Neural crest cell (in vitro differentiated cells): ENCODE data around the gene CRIM1. TPM values are rescaled to one million over a fixed set of nuclear protein-coding genes. Genes with fewer than 3 reads are reported as not detected.
"Not testable (repeated sequence)": the region's sequence is repeated elsewhere in the genome, so short reads cannot be mapped to it uniquely, and the experiment has no call there.

Source experiments
- DNase-seq: peaks from one replicate; pipeline ENCODE4 v3.0.0; 2021; ENCODE audit warnings: low read depth, mixed read lengths, low spot score
- H3K27ac Mint-ChIP-seq: one replicate; pipeline ENCODE4 v1.8.0; 2021; ENCODE audit warnings: mild to moderate bottlenecking, mixed read lengths; ENCODE audit not compliant: unreplicated experiment
- H3K27me3 Mint-ChIP-seq: 2 replicates; pipeline ENCODE4 v1.8.0; 2021; ENCODE audit warnings: low read depth, mild to moderate bottlenecking, mixed read lengths
- H3K36me3 Mint-ChIP-seq: 2 replicates; pipeline ENCODE4 v1.8.0; 2021; ENCODE audit warnings: low read depth, mild to moderate bottlenecking, mixed read lengths
- H3K4me1 Mint-ChIP-seq: 2 replicates; pipeline ENCODE4 v1.8.0; 2021; ENCODE audit warnings: mixed read lengths
- H3K4me3 Mint-ChIP-seq: one replicate; pipeline ENCODE4 v1.8.0; 2021; ENCODE audit warnings: mild to moderate bottlenecking, mixed read lengths
- H3K9me3 Mint-ChIP-seq: 2 replicates; pipeline ENCODE4 v1.8.0; 2021; ENCODE audit warnings: mixed read lengths
- CTCF ChIP-seq: fragments of 200-600 bp; sonication (generic); conservative IDR thresholded peaks from 2 replicates; pipeline ENCODE4 v1.5.0; 2021; ENCODE audit warnings: antibody characterized with exemption, mild to moderate bottlenecking
- long read RNA-seq: library from polyadenylated mRNA; unstranded; transcript quantifications from one replicate; pipeline ENCODE4 v2.0.0, GENCODE V29; 2020
- total RNA-seq: library from RNA; stranded (reverse); gene quantifications from 2 replicates; pipeline ENCODE4 v1.2.1, GENCODE V29; 2021

CRIM1 gene
- 10.9 and 13.8 TPM in 2 replicates for total RNA-seq
- long read RNA-seq, partial matches to known transcripts, result 0 of 3 reads
- long read RNA-seq, other reads (novel, unspliced or antisense), result 3 of 3 reads

- no peaks in the 10 kb centered on the region for H3K36me3 Mint-ChIP-seq
- peaks cover 30% of the 10 kb centered on the region for H3K4me1 Mint-ChIP-seq
- peaks cover 23% of the 10 kb centered on the region for H3K27me3 Mint-ChIP-seq
- no peak for TF ChIP-seq CTCF
- H3K9me3 Mint-ChIP-seq, result no peaks in the 10 kb centered on the region
- peak; percentile 64 for DNase-seq
- H3K27ac Mint-ChIP-seq, result no peak within 1 kb of the TSS
- peak within 1 kb of the TSS; percentile 88 for H3K4me3 Mint-ChIP-seq
Measured at GRCh38 chr2:36355151-36355889, at the start of gene CRIM1. CRIM1 (plus strand) TSS chr2:36355778; CDS start chr2:36356293, 515 bp downstream.

- no peak for TF ChIP-seq CTCF
- Mint-ChIP-seq H3K9me3 (peaks cover 17% of the 10 kb centered on the region), H3K27ac (no peak overlapping the region), H3K4me1 (no peaks in the 10 kb centered on the region), H3K27me3 (no peaks in the 10 kb centered on the region), H3K4me3 (no peak overlapping the region), H3K36me3 (peaks cover 3% of the 10 kb centered on the region)
- no peak for DNase-seq
Measured at GRCh38 chr2:36307441-36307840, 48.1 kb upstream of the CRIM1 start.

GRCh38 chr2:36310444-36310843 lies 45.1 kb upstream of the CRIM1 start:
- H3K9me3 Mint-ChIP-seq, result peaks cover 13% of the 10 kb centered on the region
- not testable (repeated sequence) for H3K27ac Mint-ChIP-seq, H3K4me3 Mint-ChIP-seq, H3K27me3 Mint-ChIP-seq, DNase-seq, H3K4me1 Mint-ChIP-seq
- H3K36me3 Mint-ChIP-seq, result peaks cover 12% of the 10 kb centered on the region

- H3K36me3 Mint-ChIP-seq, result peaks cover 5% of the 10 kb centered on the region
- H3K4me1 Mint-ChIP-seq, result peaks cover 6% of the 10 kb centered on the region
- H3K27me3 Mint-ChIP-seq, result no peaks in the 10 kb centered on the region
- H3K4me3 Mint-ChIP-seq, result no peak overlapping the region
- no peak overlapping the region for H3K27ac Mint-ChIP-seq
- H3K9me3 Mint-ChIP-seq, result peaks cover 12% of the 10 kb centered on the region
- DNase-seq, result no peak
- no peak for TF ChIP-seq CTCF
Measured at GRCh38 chr2:36318547-36318946, 37.0 kb upstream of the CRIM1 start.

- Mint-ChIP-seq H3K36me3 (no peaks in the 10 kb centered on the region), H3K27me3 (no peaks in the 10 kb centered on the region), H3K4me3 (no peak overlapping the region), H3K27ac (no peak overlapping the region), H3K4me1 (peaks cover 6% of the 10 kb centered on the region), H3K9me3 (peaks cover 10% of the 10 kb centered on the region)
- peak; percentile 51 for TF ChIP-seq CTCF
- DNase-seq, result no peak
Measured at GRCh38 chr2:36322108-36322507, 33.5 kb upstream of the CRIM1 start.

- H3K36me3 Mint-ChIP-seq, result no peaks in the 10 kb centered on the region
- no peak for DNase-seq
- H3K27ac Mint-ChIP-seq, result no peak overlapping the region
- TF ChIP-seq CTCF, result no peak
- H3K4me3 Mint-ChIP-seq, result no peak overlapping the region
- peaks cover 7% of the 10 kb centered on the region for H3K9me3 Mint-ChIP-seq
- H3K27me3 Mint-ChIP-seq, result no peaks in the 10 kb centered on the region
- H3K4me1 Mint-ChIP-seq, result peaks cover 6% of the 10 kb centered on the region
Measured at GRCh38 chr2:36326286-36326685, 29.3 kb upstream of the CRIM1 start.
